ENCODE results near the gene EEF1AKMT1. TPM values are rescaled to one million over a fixed set of nuclear protein-coding genes. Genes with fewer than 3 reads are reported as not detected.

The EEF1AKMT1 gene
- total RNA-seq, 1 experiment from 2014 or later: 16.5 TPM

- TF ChIP-seq CTCF (IDR thresholded peaks at IDR 0.05; ENCODE audit: unreplicated experiment): no peak
- Mint-ChIP-seq H3K27me3 (ENCODE audit: insufficient read depth, unreplicated experiment) (no peaks in the 10 kb centered on the region), H3K36me3 (ENCODE audit: insufficient read depth, unreplicated experiment) (no peaks in the 10 kb centered on the region), H3K27ac (ENCODE audit: low read depth, unreplicated experiment) (no peak overlapping the region), H3K4me1 (ENCODE audit: insufficient read depth, unreplicated experiment) (no peaks in the 10 kb centered on the region), H3K9me3 (ENCODE audit: unreplicated experiment) (no peaks in the 10 kb centered on the region), H3K4me3 (ENCODE audit: unreplicated experiment) (no peak overlapping the region)
- intact Hi-C loops (cut with micrococcal nuclease): no loop called here
- ChIA-PET CTCF (interaction anchor here (0.6 kb wide), 1 partner anchor 32 kb away, joined by 3 read pairs; no protein-coding TSS in a partner anchor), POLR2A (no interaction called here)
- DNase-seq (ENCODE audit: unreplicated experiment): no peak
- BruUV-seq (replicated peaks): no TSS peak
Observed at GRCh38 chr13:20679879-20680278, 93.9 kb downstream of the EEF1AKMT1 start.

Other genes starting within 250 kb of the EEF1AKMT1 start
- gene CRYL1, start 248.1 kb downstream of the EEF1AKMT1 start, total RNA-seq (2022): 15.1 and 21.2 TPM in 2 replicates
- 18.3 and 19.8 TPM in 2 replicates for gene IFT88, start 206.8 kb downstream of the EEF1AKMT1 start, total RNA-seq (2022)
- 0.44 and 0.54 TPM in 2 replicates for gene IL17D, start 70.3 kb downstream of the EEF1AKMT1 start, total RNA-seq (2022)
- gene XPO4, start 128.8 kb upstream of the EEF1AKMT1 start, total RNA-seq (2022): 22.5 and 25.8 TPM in 2 replicates

Data from MCF 10A (cell line).